SK-MEL-5 (cell line): ENCODE measurements around the gene ISM1. TPM values are rescaled to one million over a fixed set of nuclear protein-coding genes. Genes with fewer than 3 reads are reported as not detected.

Experiments used
- DNase-seq: peaks from one replicate; pipeline ENCODE4 v3.0.0-alpha.2; 2016; ENCODE audit warnings: low read depth, low spot score
- in situ Hi-C: cut with HindIII; loops from 2 replicates; pipeline ENCODE4 v1.10.0; 2016; ENCODE audit warnings: low sequenced_read_pairs, high pct_unique_total_duplicates, low pct_unique_long_range_greater_than_20kb
- polyA plus RNA-seq, 2 experiments: library from polyadenylated mRNA; depleted of rRNA; stranded (reverse); fragments of >200 nt; gene quantifications; 2 replicates each; pipeline ENCODE4 v1.2.3, GENCODE V29; 2015
- total RNA-seq: library from RNA; depleted of rRNA; stranded (reverse); fragments of >200 nt; shearing (Covaris generic); gene quantifications from 2 replicates; pipeline ENCODE4 v1.2.3, GENCODE V29; 2014; rRNA removed

ISM1 gene
- total RNA-seq, result 4.8 and 5.6 TPM in 2 replicates
- 5.0 and 8.0 TPM in 2 replicates for polyA plus RNA-seq (2015; cell fraction: cytosol; rRNA removed)
- 0.26 and 0.65 TPM in 2 replicates for polyA plus RNA-seq (2015; cell fraction: nucleus; rRNA removed)

GRCh38 chr20:13220904-13221297 is at the start of gene ISM1:
Gene ISM1 (plus strand): TSS chr20:13221274. CDS start chr20:13221777, 503 bp downstream.
- in situ Hi-C loops, result no loop called here
- DNase-seq, result no peak

- DNase-seq, result no peak
- in situ Hi-C loops, result no loop called here
Observed at GRCh38 chr20:13173201-13173600, 47.9 kb upstream of the ISM1 start.

- in situ Hi-C loops, result no loop called here
- no peak for DNase-seq
Observed at GRCh38 chr20:13174402-13174801, 46.7 kb upstream of the ISM1 start.

- DNase-seq, result no peak
- in situ Hi-C loops, result no loop called here
Observed at GRCh38 chr20:13180986-13181889, 39.8 kb upstream of the ISM1 start.

GRCh38 chr20:13183005-13183404 is 38.1 kb upstream of the ISM1 start:
- DNase-seq, result no peak
- in situ Hi-C loops, result no loop called here

GRCh38 chr20:13186043-13186774 is 34.9 kb upstream of the ISM1 start:
- in situ Hi-C loops, result no loop called here
- no peak for DNase-seq

GRCh38 chr20:13187899-13188298 is 33.2 kb upstream of the ISM1 start:
- DNase-seq, result no peak
- in situ Hi-C loops, result no loop called here

GRCh38 chr20:13199279-13199678 is 21.8 kb upstream of the ISM1 start:
- in situ Hi-C loops, result no loop called here
- DNase-seq, result no peak

- no peak for DNase-seq
- in situ Hi-C loops, result no loop called here
Observed at GRCh38 chr20:13200767-13201500, 20.1 kb upstream of the ISM1 start.

- no peak for DNase-seq
- in situ Hi-C loops, result no loop called here
Observed at GRCh38 chr20:13202565-13202964, 18.5 kb upstream of the ISM1 start.

- in situ Hi-C loops, result no loop called here
- DNase-seq, result peak; percentile 72
Observed at GRCh38 chr20:13205425-13205824, 15.6 kb upstream of the ISM1 start.

GRCh38 chr20:13205848-13206434 is 15.1 kb upstream of the ISM1 start:
- no peak for DNase-seq
- in situ Hi-C loops, result no loop called here

GRCh38 chr20:13207016-13207415 is 14.1 kb upstream of the ISM1 start:
- no peak for DNase-seq
- in situ Hi-C loops, result no loop called here

GRCh38 chr20:13211956-13212618 is 9.0 kb upstream of the ISM1 start:
- no peak for DNase-seq
- in situ Hi-C loops, result no loop called here

- DNase-seq, result no peak
- in situ Hi-C loops, result no loop called here
Observed at GRCh38 chr20:13212750-13213149, 8.3 kb upstream of the ISM1 start.

GRCh38 chr20:13213335-13213734 is 7.7 kb upstream of the ISM1 start:
- no peak for DNase-seq
- in situ Hi-C loops, result no loop called here

GRCh38 chr20:13216533-13216932 is 4.5 kb upstream of the ISM1 start:
- DNase-seq, result no peak
- in situ Hi-C loops, result no loop called here
